HG02943 (cell line): ENCODE results near the gene BBIP1.
"Not testable (repeated sequence)": the region's sequence is repeated elsewhere in the genome, so short reads cannot be mapped to it uniquely, and the experiment has no call there.

ENCODE experiments used
- ATAC-seq: cut with Tn5 transposase; IDR thresholded peaks from one replicate; pipeline ENCODE4 v1.9.1; 2021; ENCODE audit warnings: mild to moderate bottlenecking, low read depth, moderate library complexity; ENCODE audit not compliant: unreplicated experiment

Gene BBIP1

DNA sequence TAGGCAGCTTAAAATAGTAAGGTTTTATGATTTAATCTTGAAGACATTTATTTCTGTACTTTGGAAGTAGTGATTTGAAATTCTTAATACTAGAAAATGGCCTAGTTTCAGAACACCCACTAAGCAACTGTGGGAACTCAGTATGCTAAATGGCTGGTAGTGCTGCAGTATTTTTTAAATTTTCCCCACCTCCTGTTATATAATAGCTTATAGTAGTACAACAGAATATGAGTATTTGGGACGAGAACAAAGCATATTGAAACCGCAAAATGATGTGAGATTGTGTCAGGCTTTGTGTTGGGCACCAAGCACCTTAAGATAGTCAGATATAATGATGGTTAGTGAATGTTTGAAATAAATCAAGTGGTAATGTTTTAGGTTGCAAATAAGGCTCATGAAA, 8.5 kb upstream of the BBIP1 start:
- no peak for ATAC-seq

DNA sequence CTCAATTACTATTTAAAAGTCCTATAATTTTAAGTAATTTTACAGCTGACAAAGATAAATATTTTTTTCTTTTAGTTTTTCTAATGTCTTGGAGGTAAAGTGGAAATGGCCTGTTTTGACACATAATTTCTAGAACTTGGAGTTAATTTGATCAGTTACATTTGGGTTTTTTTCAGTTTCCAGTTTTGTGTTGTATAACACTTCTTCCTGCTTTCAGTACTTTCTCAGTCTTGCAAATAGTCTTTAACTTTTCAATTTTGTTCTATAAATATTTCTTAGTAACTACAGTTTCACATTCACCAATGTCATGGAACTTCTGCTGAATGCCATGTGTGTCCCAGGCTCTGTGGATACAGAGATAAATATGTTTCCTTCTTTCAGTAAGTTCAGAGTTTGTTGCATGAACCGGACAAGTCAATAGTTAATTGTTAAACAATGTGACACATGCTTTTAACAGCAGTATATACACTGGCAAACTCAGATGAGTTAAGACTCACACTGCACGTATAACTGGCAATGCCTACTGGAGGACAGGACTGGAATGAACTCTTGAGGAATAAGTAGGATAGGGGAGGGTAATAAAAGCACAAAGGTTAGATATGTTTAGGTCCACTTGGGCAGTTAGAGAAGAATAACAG, 5.0 kb upstream of the BBIP1 start:
- ATAC-seq, result no peak

DNA sequence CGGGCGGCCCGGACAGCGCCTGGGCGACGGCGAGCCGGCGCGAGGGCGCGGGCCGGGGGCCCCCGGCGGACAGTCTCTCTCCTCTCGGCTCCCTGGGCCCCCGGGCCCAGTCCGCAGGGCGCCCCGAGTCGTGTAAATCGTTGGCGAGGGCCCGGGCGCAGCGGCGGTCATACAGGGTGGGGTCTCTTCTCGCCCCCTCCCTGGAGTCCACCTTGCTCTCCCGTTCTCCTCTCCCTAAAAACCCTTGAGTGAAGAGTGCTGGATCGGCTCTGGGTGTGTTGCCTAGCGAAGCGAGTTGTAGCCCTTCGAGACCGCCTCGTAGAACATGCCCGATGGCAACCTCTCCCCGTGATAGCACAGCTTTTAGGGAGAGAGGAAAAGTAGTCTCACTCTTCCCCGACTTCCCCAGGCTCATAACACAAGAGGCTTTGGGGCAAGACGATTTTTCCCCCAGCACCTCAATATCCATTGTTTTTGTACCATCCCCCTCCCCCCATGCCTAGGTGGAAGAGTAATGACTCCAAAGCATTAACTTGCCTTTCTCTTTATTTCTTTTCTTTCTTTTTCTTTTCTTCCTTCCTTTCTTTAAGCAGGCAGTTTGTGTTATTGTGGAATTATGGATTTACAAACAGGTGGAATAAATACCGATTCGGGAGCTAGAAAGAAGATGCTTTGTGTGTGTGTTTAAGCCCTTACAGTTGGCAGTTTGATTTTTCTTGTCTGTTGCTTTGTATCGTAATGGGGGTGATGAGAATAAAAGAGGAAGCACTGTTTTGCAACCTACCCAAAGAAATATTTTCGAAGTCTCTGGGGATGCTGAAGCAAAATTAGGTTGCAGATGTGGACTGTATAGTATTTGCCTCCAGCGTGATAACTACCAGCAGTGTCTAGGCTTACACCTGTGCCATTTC, 1.2 kb upstream of the BBIP1 start:
- peak; percentile 31 for ATAC-seq

DNA sequence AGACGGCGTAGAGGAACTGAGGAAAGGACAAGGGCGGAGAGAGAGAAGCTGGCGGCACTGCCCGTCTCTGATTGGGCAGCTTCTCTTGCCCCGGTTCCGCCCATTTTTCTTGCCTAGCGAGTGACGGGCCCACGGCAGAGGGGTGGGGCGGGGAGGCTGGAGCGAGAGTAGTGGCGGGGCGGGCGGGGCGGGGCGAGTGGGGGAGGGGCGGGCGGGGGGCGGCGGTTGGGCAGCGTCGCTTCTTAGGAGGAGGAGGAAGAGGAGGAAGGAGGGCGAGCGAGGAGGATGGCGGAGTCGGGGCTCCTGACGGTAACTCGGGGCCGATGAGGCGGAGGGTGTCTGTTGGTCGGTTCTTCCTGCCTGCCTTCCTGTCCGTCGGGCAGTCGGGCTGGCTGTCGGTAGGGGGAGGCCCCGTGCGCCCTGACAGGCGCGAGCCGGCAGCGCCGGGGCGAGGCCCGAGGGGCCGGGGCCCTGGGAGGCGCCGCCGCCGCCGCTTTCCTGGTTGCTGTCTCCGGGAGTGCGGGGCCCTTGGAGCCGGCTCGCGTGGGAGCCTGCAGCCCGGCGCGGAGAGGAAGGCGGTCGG, 460 bp upstream of the BBIP1 start, which contains the start of gene SHOC2:
SHOC2 (plus strand) TSS at position 256 of the 583 bp plus-strand sequence. CDS start 44,755 bp downstream, outside the sequence.
- peak; percentile 10 for ATAC-seq

DNA sequence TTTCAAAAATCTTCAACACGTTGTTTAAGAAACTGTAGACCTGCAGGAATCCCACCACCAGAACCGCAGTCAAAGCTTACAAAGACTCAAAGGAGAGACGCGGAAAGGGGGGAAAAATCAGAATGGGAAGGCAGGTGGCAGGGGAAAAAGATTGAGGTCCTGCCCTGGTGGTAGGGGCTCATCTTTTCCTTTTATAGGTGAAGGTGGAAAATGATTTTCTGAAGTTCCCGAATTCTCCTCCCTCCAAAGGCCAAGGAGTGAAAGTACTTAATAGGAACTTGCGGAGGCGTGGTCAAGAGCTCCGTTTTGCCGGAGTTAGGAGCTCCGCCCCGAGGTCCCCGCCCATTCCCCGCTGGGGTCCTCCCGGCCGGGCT, 724 bp downstream of the BBIP1 start:
- ATAC-seq, result no peak

DNA sequence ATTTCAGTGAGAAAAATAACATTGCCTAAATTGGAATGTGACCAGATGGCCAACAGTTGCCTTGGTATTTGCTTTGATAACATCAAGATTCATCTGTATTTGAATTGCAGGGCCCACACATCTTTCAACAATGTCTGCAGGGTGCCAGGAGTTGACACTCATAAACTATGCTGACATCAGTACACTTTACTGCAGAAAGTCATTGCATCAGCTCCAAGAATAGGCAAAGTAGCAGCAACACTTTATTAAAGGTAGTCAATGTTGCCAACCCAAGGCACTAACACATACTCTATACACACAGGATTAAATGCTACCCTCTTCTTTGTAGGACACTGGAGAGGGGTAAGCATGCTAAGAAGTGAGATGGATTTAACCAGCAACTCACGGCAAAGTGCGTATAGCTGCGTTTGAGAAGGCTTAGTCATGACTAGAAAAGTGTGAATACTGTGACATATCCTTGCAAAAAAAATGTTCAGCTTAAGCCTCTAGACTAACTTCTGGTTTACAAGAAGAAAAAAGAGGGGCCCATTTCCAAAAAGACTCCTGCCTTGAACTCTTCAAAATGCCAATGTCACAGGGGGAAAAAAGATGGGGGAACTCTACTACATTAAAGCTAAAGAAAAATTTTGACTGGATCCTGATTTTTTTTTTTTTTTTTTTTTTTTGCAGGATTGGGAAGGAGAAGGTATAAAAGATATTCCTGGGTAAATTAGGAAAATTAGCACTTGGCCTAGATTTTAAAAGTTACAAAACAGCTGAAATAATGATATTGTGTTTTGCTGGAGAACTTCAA, 2.2 kb downstream of the BBIP1 start:
- no peak for ATAC-seq

DNA sequence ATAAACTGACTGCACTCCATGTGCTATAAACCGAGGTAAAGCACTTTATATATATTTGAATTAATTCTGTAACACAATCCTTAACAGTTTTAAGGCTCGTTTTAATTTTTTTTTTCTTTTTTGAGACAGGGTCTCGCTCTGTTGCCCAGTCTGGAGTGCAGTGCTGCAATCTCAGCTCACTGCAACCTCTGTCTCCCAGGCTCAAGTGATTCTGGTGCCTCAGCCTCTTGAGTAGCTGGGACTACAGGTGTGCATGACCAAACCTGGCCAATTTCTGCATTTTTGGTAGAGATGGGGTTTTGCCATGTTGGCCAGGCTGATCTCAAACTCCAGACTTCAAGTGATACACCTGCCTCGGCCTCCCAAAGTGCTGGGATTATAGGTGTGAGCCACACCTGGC, 3.4 kb downstream of the BBIP1 start:
- ATAC-seq, result not testable (repeated sequence)

DNA sequence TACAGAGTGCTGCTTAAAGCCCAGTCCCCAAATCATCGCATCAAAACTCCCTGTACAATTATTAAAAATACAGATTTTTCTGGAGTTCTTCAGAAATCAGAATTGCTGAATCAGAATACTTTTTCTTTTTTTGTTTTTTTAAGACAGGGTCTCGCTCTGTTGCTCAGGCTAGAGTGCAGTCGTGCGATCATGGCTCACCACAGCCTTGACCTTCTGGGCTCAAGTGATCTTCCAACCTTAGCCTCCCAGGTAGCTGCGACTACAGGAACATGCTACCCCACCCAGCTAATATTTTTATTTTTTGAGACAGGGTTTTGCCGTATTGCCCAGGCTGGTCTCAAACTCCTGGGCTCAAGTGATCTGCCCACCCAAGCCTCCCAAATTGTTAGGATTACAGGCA, 3.9 kb downstream of the BBIP1 start:
- no peak for ATAC-seq

DNA sequence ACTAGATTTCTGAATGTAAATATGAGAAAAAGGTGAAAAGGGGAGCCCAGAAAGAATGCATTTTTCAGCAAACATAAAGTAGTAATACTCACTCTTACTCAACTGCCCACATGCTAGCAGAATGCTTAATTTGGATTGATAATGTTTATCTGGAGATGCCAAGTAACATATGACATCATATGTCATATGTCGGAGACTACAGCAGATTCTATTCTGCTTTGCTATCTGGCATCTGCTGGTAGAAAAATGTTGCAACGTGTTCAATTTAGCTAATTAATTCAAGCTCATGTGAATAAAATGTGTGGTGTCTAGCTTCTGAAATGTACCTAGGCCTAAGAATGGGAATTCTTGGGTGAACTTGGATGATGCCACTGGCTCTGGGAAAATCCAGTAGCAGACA, 4.5 kb downstream of the BBIP1 start:
- no peak for ATAC-seq

DNA sequence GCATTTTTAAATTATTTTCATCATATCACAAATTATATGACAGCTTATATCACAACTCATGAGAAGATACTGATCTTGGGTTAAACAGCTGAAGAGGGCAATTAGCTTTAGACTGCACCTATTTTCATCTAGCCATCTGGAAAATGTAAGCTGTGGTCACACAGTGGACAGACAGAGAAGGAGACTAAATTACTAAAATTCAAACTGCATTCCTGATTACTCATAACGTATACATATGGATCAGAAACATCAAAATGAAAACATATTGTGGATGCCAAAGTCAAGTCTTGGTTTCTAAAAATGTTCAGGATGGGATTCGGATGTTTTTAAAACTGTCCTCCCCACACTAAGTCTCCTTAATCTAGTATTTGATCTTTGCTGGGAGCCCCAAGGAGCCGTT, 6.6 kb downstream of the BBIP1 start:
- ATAC-seq, result no peak

DNA sequence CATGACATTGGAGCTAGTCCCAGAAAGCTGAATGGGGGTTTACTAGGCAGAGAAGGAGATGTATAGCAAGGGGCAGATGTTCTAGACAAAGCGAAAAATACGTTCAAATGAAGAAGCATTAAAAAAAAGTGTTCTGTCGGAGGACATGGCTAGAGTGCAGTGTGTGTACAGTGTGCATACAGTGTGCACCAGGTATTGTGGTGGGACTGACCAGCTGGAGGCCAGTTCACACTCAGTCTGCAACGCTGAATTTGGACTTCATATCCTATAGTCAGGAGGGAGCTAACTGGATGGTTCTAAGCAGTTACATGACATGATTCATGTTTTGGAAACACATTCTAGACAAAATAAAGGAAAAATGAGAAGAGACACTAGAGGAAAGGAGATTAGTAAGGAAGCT, 8.8 kb downstream of the BBIP1 start:
- ATAC-seq, result no peak

DNA sequence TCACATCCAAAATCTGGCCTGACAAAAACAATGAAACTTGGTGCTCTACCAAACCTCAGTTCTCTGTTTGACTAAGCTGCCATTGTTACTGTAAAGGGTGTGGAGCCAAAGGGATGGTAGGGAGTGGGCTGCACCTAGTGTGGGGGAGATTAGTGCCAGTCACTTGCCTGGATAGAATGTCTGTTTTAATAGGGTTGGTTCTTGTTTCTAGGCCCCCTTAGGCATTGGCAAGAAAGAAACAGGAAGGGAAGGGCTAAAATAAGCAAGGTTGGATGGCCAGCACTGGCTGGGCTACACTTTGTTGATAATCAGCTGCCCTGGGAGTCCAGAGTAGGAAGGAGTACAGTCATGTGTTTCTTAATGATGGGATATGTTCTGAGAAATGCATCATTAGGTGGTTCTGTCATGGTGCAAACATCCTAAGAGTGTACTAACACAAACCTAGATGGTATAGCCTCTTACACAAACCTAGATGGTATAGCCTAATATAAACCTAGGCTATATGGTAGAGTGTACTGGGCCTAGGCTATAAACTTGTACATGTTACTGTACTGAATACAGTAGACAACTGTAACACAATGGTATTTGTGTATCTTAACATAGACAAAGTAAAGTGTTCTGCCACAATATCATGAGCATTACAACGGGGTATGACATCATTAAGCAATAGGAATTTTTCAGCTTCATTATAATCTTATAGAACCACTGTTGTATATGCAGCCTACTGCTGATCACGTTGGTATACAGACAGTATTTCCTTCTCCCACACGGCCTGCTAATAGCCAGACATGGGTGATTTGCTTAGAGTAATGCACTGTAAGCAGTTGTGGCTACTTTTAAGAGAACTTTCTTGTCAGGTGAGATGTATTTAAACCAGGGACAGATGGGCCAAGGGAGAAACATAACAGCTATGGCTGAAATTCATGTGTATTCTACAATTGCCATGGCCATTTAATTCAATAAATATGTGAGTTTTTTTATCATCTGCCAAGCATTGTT, 15.4 kb downstream of the BBIP1 start:
- no peak for ATAC-seq

DNA sequence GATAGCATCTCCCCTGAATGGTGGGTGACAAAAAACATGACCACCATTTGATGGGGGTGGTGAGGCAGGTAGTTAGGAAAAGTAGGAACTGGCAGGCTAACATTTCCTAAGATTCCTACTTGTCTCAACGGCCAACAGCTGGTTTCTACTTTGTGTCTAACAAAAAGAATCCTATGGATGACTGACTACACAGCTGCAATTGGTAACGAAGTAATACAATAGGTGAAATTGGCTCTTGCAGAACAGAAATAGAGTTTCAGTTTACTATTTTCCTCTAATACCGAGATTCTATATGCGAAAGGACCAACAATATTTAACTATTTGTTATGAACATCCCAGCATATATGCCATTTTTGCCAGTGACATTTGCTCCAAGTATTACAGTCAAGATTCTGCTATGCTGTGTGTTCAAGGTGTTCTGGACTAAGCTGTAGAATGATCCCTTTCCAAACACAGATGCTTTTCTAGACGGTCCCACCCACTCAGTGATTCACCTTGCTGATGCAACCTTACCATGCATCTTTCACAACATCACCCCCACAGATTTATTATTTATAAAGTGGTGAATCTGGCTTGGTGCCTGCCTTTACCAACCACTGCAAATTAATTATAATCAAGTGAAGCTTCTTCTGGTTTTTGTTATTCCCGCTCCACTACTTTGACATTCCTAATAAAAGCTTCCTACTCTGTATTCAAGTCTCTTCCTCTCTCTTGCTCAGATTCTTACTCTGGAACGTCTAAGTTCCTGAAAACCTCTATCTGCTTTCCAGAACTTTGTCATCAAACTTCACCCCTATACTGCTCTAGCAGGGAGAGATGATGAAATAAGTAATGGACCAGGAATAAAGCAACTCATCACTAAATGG, 16.8 kb downstream of the BBIP1 start:
- ATAC-seq, result no peak

DNA sequence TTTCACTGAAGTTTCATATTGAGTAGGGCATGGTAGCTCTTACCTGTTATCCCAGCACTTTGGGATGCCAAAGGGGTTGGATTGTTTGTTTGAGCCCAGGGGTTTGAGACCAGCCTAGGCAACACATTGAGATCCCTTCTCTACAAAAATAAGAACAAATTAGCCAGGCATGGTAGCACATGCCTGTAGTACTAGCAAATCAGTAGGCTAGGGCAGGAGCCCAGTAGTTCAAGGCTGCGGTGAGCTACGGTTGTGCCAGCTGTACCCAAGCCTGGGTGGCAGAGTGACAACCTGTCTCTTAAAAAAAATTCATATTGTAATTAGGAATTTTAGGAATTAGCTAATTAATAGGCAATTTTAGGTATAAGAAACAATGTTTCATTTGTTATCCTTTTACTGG, 18.0 kb downstream of the BBIP1 start:
- ATAC-seq, result no peak

DNA sequence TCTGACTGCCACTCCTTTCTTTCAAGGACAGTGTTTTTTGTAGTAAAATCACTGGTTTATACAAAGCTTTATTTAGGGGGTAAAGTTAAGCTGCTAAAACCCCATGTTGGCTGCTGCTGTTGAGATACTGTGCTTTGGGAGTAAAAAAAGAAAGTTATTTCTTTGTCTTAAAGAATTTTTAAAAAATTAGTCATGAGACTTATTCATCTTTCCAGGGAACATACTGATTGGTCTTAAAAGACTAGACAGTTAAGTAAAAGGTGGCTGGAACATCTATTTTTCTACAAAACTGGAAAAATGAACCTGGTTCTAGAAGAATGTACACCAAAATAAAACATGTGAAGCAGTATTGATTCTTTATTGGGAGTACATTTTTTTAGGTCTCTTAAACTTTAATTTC, 20.6 kb downstream of the BBIP1 start:
- no peak for ATAC-seq

DNA sequence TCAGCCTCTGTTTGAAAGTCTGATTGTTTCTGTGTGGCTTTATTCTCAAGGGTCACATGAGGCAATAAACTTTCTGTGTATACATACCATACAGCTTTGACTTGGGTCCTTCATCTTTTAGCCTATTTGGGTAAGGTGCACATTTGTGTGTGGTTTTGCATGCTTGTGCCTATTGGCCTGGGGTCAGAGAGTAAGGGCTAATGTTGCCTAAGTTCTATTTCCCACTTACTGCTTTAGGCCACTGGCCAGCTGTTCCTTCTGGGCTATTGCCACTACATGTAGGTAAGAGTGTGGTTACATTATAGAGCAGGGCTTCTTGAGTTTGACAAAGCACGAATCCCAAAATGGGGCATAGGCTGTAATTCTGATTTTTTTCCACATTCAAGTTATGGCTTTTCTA, 21.8 kb downstream of the BBIP1 start:
- ATAC-seq, result no peak

DNA sequence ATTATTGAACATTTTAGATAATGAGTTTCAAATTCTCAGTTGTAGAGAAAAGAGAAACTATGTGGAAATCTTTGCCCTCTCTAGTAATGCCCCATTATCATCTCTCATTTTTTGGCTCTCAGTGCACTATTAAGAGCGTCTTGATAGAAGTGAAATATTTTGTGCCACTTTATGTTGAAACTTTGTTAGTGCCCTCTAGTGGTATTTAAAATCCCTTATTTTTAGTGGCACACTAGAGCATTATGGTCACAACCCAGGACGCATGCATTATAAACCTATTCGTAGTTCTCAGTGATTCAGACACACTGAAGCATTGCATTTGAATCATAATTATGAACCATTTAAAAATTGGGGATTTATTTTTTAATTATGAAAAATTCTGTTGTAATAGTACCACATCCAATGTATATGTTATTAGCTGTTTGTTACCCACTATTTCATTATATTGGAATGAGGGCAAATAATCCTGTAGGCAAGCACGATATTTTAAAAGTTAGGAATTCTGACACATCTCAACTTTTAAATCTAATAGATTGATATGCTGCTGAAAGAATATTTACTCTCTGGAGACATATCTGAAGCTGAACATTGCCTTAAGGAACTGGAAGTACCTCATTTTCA, 25.3 kb downstream of the BBIP1 start:
- ATAC-seq, result no peak

DNA sequence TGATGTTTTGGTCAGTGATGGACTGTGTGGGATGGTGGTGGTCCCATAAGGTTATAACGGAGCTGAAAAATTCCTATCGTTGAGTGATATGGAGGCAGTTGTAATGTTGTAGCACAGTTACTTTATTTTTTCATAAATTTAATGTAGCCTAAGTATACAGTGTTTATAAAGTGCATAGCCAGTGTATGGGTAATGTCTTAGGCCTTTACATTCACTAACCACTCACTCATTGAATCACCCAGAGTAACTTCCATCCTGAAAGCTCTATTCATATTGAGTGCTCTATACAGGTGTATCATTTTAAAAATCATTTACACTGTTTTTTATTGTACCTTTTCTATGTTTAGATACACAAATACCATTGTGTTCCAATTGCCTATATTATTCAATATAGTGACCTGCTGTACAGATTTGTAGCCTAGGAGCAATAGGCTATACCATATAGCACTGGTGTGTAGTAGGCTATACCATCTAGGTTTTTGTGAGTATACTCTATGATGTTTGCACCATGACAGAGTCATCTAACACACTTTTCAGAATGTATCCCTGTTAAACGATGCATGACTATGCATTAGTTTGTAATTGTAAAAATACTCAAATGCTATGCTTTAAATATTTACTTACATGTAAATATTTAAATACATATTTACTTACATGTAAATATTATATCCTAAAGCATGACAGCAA, 26.2 kb downstream of the BBIP1 start:
- no peak for ATAC-seq
